Activated CD8-positive, alpha-beta memory T cell treated with anti-CD3 and anti-CD28 coated beads, Interleukin-2, amount 50 U/mL, for 48 hours (primary cell): Measurements from ENCODE around the gene GALNT12.

ENCODE experiments used
- DNase-seq: peaks from one replicate; pipeline ENCODE4 v3.0.0-alpha.2; 2020

The GALNT12 gene, protein sequence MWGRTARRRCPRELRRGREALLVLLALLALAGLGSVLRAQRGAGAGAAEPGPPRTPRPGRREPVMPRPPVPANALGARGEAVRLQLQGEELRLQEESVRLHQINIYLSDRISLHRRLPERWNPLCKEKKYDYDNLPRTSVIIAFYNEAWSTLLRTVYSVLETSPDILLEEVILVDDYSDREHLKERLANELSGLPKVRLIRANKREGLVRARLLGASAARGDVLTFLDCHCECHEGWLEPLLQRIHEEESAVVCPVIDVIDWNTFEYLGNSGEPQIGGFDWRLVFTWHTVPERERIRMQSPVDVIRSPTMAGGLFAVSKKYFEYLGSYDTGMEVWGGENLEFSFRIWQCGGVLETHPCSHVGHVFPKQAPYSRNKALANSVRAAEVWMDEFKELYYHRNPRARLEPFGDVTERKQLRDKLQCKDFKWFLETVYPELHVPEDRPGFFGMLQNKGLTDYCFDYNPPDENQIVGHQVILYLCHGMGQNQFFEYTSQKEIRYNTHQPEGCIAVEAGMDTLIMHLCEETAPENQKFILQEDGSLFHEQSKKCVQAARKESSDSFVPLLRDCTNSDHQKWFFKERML

DNA sequence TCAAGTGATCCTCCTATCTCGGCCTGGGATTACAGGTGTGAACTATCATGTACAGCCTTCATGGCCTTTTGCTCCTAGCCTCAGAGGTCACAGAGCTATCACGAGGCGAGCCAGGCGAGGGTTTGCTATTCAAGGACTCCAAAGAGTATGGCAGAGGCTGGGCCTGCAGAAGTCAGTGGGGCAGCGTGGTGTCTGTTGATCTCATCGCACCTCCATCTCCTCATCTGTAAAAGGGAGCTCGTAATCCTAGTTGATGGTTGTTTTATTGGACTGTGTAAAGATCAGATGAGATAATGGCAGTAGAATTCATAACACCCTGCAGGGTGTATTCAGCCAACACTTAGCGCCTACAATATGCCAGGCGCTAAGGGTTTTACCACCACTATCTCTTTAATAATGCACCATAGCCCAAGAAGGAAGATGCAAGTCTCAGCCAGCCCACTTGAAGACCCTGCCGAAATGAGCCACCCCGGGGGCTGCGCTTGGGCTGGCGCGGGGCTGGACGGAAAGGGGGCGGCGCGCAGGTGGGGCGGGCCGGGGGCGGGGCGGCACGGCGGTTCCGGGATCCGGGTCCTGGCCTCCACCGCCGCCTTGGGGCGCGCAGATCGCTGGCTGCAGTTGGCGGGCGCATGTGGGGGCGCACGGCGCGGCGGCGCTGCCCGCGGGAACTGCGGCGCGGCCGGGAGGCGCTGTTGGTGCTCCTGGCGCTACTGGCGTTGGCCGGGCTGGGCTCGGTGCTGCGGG, at the start of gene GALNT12:
Gene GALNT12 (plus strand): TSS at position 601 of the 744 bp plus-strand sequence. CDS start 29 bp downstream, at position 630.
- peak; percentile 78 for DNase-seq

DNA sequence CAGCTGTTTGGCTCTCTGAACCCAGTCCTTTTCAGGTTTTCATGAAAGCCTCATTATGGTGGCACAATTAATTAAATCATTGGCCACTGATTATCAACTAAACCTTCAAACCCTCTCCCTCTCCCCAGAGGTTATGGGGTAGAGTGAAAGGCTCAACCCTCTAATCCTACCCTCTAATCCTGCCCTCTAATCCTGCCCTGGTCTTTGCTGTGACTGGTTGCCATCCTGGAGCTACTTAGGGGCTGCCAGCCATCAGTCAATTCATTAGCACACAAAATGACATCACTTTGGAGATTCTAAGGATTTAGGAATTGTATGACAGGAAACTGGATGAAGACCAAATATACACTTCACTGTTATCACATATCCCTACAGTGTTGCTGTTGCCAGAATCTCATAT, 47.2 kb upstream of the GALNT12 start:
- DNase-seq: no peak

DNA sequence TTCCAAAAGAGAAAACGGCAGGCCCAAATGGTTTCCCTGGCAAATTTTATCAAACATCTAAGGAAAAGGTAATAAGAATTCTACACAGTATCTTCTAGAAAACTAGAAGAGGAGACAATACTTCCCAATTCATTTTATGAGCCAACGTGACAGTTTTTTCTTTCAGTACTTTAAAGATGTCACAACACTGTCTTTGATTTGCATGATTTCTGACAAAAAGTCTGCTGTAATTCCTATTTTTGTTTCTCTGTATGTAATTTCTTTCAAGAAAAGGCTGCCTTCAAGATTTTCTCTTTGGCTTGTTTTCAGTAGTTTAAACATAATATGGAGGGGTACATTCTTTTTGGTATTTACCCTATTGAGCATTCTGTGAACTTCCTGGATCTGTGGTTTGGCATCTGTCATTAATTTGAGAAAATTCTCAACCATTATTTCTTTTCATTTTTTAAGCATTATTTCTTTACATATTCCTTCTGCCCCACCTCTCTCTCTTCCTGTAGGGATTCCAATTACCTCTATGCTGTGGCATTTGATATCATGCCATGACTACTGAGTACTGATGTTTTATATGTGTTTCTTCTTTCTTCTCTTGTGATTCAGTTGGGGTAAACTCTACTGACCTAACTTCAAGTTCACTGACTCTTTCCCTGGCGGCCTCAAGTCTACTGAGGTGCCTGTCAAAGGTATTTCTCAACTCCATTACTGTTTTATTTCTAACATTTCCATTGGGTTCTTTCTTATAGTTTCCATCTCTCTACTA, 43.3 kb upstream of the GALNT12 start:
- DNase-seq: no peak

DNA sequence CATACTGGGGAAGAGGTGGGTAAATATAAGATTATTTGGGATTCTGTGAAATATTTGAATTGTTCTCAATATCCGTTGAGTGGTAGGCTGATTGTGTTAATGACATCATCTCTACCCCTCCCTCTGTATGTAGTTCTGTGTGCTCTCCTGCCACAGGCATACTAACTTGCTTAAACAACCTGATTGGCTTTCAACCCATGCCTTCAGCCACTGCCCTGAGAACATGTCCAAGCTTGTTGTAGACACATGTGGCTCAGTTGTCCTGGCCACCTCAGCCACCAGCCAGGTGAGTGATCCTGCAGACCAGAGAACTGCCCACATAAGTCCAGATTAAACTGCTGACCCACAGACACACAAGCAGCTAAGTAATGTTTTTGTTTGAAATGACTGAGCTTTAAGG, 42.2 kb upstream of the GALNT12 start:
- DNase-seq: no peak

DNA sequence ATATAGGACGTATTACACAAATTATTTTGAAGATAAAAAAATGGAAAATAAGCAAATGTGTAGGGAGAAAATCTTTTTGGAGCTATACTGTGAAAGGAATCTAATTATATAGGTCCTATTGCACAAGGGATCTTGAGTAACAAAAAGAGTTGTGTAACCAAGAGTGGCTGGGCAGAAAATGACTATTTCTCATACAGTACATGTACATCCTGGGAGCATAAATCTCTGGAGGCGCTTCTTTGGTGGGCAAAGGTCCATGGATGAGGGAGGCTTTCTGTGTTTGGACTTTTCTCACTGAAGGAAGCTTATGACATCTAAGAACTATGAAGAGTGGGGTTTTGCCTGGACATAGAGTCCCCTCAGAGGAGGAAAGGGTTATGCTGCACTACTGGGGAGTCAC, 40.9 kb upstream of the GALNT12 start:
- no peak for DNase-seq

DNA sequence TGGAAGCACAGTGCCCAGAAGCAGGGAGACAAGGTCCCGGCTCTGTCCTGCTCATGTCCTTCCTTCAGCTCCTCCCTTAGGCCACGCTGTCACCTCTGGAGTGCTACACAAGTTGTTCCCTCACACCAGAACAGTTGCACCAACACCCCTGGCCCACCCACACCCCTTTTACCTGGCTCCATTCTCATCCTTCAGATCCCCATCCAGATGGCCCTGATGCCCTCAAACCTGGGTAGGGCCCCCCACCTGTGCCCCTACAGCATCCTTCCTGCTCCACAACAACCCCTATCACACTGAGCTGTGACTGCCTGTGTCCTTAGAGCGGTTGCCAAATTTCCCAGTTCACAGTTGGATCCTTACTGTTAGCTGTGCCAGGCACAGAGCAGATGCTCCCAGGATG, 40.3 kb upstream of the GALNT12 start:
- no peak for DNase-seq

DNA sequence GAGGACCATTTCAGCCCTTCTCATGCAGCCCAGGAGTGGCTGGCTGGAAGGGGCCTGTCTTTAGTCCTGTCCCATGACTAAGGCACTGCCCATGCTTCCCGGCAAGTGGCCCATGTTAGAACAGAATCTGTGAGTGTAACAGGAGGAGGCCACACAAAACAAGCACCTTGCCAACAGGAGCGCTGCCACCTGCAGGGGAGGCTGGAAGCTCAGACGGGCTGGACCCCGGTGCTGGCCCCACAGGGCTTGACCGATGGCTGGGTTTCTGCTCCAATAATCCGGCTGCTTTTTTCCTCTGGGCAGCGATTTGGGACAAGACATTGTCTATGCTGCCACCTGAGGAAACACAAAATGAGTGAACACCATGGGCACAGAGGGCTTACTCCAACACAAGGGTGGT, 39.6 kb upstream of the GALNT12 start:
- DNase-seq: no peak

DNA sequence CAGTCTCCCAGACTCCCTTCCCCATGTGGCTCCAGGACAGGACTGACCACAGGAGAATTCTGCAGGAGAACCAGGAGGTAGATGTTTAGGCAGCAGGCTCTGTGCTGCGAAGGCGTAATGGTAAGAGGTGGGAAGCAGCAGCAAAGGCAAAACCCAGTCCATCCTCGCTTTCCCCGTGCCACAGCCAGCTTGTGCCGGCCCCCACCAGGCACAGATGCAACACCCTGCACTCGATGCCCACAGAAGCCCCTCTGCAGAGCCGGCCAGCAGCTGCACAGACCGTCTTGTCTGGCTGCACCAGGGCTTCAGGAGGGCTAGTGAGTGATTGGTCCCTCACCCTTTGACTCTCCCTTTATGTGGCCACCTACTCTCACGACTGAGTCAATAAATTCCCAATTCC, 39.1 kb upstream of the GALNT12 start:
- DNase-seq: no peak

DNA sequence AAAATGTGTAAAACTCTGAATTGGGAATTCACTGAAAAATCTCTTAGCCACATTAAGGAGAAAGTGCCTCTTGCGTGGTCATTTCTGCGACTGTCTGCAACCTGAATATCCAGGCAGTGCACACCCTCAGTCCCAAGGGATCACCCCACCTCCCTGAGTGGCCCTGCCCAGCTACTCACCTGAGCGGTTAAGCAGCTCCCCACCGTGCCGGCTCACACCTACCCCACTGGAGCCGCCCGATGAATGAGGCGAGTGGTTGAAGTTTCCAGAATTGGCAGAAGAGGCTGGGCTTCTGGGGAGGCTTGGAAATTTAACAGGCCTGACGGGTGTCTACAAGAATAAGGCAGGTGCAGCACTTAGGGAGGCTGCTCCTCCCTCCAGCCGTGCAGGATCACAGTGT, 36.8 kb upstream of the GALNT12 start:
- DNase-seq: no peak

DNA sequence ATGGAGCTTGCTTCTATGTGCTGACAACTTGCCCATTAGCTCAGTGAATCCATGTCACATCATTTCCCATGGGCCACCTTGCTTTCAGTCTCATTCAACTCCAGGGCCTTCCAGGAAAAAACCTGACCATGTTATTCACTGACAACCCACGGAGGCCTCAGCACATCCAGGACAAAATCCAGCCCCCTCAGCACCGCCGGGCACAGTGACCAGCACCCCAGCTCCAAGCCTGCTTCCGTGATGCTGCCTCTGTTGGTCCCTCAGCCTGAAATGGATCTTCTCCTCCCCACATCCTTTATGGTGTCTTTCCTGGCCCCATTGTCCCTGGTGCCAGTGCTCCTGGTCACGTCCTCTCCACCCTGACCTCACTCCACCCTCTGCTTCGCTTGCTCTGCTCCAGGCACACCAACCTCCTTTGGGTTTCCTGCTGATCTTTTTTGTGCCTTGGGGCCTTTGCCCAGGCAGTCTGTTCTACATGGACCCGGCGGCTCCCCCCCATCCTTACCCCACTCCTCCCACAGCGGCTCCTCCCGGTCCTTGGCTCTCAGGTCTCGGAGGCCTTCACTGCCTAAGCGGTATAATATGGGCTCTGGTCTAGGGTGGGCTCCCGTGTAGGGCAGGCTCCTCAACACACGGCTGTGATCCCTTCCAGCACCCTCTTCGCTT, 36.1 kb upstream of the GALNT12 start:
- DNase-seq: no peak

DNA sequence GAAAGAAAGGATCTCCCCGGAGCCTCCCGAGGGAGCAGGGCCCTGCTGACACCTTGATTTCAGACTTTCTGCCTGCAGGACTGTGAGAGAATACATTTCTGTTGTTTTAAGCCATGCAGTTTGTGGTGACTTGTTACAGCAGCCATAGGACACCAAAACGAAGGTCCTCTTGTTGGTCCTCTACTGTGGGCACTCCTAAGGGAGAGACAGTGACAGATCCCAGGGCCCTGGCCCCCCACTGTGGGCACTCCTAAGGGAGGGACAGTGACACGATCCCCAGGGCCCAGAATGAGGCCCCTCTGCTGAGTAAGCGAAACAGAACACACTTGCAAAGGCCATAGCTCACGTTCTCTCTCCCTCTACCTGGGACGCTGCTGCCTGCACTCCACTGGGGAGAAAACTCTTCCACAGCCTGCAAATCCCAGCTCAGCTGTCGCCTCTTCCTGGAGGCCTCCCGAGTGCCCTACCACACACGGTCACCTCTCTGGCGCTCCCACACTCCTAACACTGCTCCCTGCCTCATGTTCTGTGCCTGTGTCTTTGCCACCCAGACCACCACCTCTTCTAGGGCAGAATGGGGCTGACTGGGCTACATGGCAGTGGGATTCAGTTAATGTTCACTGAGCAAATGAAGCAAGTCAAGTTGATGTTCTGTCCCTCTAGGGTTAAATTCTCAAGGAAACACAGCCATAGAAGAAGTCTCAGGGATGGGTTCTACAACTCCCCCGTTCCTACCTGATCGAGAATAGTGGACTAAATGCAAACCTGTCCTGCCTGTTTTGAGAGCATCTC, 34.9 kb upstream of the GALNT12 start:
- no peak for DNase-seq

DNA sequence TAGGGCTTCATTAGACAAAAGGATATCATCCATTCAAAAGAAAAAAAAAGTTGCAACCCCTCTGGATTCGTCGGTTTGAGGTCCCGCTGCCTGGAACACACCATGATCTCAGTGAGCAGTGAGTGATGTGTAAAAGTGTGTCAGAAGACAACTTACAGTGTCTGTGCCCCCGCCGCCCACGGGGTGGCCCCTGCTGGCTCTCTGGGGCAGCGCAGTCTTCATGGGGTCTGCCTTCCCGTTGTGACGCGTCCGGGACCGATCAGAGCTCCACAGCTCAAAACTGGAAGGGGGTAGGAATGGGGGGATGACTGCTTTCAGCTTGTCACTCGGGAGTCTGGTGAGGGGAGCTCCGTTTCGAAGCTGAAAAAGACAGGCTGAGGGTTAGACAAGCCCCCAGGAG, 33.7 kb upstream of the GALNT12 start:
- DNase-seq: no peak

DNA sequence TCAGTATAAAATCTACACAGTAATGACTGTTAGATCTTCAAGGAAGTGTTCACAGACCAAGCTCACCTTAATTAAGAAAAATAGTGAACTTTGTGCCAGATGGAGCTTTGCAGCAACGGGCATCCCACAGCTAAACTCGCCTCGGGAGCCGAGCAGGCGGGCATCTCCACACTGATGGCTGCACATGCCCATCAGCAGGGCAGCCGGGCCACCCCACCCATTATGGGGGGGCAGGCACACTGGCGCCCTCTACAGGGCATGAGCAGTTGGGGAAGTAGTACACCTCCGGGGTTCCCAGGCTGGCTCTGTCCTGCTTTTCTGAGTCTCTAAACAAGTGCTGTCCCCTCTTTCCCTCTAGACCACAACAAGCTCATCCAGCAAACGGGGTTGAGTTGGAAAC, 32.7 kb upstream of the GALNT12 start:
- DNase-seq: peak; percentile 72

DNA sequence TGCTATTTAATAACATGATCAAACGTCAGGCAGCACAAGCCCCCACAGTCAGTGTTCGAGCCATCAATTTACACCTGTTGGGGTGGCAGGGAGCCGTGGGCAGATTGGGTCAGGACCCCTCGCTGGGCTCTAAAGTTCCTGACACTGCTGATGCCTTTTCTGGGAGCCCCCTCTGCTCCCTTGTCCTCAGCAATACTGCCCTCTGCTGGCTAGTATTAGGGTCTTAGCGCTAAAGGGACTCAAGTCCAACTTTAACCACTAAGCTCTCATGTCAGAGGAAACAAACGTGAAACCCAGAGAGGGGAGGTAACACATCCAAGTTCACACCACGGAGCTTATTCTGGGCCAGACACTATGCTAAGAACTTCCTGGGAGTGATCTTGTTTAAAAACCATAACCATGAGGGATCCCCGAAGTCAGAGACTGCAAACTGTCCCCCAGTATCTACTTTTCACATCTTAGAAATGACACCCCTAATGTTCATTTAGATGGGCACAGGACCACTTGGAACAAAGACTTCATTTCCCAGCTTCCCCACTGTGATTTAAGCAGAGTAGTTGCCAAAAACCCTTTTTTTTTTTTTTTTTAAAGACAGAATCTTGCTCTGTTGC, 31.5 kb upstream of the GALNT12 start:
- no peak for DNase-seq

DNA sequence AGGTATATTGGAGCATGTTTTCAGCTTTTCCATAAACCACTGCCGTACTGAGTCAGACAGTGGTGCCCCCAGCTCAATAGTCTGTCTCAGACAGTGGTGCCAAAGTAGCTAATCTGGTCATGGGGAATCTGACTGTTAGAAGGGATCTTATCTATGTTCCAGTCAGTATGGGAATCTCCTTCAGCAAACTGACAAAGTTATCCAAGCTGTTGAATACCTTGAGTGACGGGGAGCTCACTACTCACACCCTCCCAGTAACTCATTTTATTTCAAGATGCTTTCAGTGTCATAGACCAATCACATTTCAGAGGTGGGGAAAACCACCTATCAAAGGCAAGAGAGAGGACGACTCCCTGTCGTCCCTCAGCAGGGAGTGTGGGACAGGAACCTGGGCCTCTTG, 29.9 kb upstream of the GALNT12 start:
- no peak for DNase-seq

DNA sequence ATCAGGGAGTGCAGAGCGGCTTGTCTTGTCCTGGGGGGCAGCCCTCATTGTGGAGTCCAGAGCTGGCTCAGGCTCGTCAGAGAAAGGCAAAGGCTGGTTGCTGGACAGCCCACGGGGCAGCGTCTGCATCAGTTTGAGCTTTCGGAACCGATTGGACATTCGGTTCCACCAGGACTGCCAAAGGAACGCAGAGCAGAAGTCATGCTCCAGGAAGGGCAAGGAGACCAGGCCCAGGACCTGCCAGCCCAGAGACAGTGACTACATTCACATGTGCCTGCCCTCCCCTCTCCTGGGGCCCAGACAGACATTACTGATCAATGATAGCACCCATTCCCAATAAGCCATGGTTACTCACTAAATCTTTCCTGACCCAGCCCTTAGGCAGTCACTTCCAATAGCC, 29.2 kb upstream of the GALNT12 start:
- DNase-seq: no peak

DNA sequence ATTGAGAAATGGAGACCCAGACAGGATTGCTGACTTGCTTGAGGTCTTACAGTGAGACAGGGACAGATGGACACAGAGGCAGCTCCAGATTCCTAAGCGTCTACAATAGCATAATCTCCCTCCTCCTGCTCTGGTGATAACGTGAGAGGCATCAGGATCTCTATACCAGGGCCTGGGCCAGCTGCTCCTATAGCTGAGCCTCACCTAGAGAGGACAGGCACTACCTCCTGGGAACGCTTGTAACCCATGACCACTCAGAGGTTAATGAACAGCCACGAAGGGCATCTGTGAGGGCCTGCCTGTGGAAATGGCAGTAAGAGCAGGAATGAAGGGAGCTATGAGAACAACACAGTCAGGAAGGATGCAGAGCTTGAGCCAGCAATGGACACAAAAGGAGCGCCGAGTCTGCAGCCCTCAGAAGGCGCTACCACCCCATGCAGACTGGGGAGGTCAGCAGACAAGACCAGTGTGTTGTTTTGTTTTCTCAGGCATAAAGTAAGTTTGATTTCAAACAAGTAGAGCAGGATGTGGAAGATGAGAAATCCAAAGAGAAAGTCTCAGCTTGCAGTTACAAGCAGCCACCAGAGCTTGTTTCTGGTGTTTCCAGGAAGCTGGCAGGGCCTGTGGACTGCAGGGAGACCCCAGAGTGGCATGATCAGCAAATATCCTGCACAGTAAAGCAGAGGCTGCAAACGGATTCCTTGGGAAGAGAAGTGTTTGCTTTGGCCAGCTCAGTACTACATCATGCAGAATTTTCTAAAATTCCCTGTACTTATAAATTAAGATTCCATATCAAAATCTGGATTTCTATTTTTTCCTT, 28.5 kb upstream of the GALNT12 start:
- DNase-seq: no peak

DNA sequence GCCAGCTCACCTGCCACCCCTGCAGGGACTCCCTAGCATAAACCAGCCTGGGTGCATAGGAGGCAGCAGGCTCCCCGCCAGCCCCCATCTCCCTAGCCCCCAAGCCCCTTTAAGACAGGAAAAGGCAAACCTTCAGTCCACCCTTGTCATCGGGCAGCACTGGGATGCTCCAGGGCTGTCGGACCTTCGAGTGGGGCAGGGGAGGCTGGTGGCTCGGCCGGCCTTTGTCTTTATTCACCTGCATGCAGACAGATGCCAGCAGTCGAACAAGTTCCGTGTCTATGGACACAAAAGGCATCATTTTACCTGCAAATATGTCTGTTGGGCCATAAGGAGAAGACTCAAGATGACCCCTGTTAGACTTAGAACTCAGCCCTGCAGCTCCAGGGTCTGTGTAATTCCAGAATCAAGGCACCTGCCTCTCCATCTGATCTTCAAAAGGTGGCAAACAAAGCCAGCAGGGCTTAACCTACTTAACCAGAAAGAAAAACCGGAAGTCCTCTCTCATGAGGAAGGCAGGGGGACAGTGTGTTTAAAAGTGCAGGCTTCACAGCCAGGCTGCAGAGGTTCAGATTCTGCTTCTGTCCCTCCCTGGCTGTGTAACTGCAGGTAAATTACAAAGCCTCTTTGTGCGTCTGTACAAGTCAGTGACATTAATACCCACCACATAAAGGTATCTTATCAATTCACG, 27.3 kb upstream of the GALNT12 start:
- DNase-seq: no peak

DNA sequence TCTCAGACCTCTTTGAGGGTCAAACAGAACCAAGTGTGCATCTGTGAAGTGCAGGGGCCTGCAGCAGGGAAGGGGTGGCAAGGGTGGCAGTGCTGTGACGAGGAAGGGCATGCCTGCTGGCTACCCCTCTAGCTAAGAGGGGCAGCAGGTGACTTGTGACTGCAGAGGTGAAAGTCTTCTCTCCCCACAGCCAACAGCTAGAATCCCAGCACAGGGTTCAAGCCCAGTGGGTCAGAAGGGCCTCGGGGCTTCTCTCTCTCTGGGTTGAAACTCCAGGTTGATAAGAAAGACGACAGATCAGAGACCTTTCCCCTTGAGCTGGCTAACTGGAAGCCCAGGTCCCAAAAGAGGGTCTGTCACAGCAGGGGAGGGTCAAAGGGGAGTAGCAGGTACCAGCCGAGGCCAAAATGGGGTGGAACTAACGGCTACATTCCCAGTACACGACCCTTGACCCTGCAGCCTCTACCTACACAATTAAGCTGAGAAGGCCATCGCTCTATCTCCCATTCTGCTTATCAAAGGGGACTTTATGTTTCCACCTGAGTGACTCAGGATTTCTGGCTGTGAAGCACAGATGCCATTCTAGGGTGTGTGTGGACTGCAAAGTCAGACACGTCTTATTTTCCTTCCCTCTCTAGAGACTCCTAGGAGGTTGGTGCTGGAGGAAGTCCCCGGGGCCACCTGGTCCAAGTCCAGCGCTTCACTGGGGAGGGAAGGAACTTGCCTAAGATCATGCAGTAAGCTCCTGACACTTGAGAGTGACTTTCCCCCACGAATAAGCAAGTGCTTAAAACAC, 25.7 kb upstream of the GALNT12 start:
- no peak for DNase-seq
